Naive thymus-derived CD4-positive, alpha-beta T cell (primary cell): ENCODE results near the gene RRAD. TPM values are rescaled to one million over a fixed set of nuclear protein-coding genes. Genes with fewer than 3 reads are reported as not detected.
A peak's percentile ranks its signal among the peaks of the same experiment; 100 is the strongest.

ENCODE experiments used
- ATAC-seq: fragments of 150-1000 bp; cut with Tn5 transposase; 2 replicates; pipeline ENCODE4 v1.10.0; 2021; ENCODE audit warnings: mild to moderate bottlenecking, moderate library complexity
- CTCF ChIA-PET: fragments of 350-600 bp; sonication (Branson Sonifier 250); formaldehyde crosslinking; loops from one replicate; lab custom pipeline; 2021; ENCODE audit warnings: antibody characterized with exemption; lab: Charles Lee
- POLR2A ChIA-PET: fragments of 350-600 bp; sonication (Branson Sonifier 250); formaldehyde crosslinking; loops from one replicate; lab custom pipeline; 2021; ENCODE audit warnings: antibody characterized with exemption, inconsistent platforms; lab: Charles Lee
- DNase-seq, 9 donors: peaks; one replicate each; pipeline versions ENCODE4 v3.0.0 to v3.0.0-alpha.2; 2020 to 2022; ENCODE audit warnings: mixed read lengths in 1 of 9
- H3K27ac ChIP-seq: one replicate; pipeline ENCODE4 v1.7.0; 2013; ENCODE audit warnings: mild to moderate bottlenecking, low read depth, low read length, moderate library complexity
- H3K27me3 ChIP-seq, 2 donors: one replicate each; pipeline ENCODE4 v1.7.0; 2013; ENCODE audit warnings: low read length in 2 of 2, mild to moderate bottlenecking in 2 of 2, moderate library complexity in 2 of 2; ENCODE audit not compliant: control insufficient read depth in 2 of 2, insufficient read depth in 2 of 2
- H3K36me3 ChIP-seq, 3 experiments: 1 replicate in 2 of 3; 2 replicates in 1 of 3; pipeline ENCODE4 v1.7.0; 2013; ENCODE audit warnings: low read length in 3 of 3, mild to moderate bottlenecking in 3 of 3, moderate library complexity in 1 of 3; ENCODE audit not compliant: insufficient read depth in 3 of 3, control insufficient read depth in 2 of 3
- H3K4me1 ChIP-seq, 2 donors: one replicate each; pipeline ENCODE4 v1.7.0; 2013; ENCODE audit warnings: low read length in 2 of 2, mild to moderate bottlenecking in 2 of 2, moderate library complexity in 1 of 2; ENCODE audit not compliant: control insufficient read depth in 2 of 2, insufficient read depth in 2 of 2
- H3K4me3 ChIP-seq: 2 replicates; pipeline ENCODE4 v1.7.0; 2013; ENCODE audit warnings: mild to moderate bottlenecking, low read length
- H3K9me3 ChIP-seq, 3 experiments: 1 replicate in 2 of 3; 2 replicates in 1 of 3; pipeline ENCODE4 v1.7.0; 2013; ENCODE audit warnings: low read length in 3 of 3; ENCODE audit not compliant: control insufficient read depth in 2 of 3
- H3K27ac Mint-ChIP-seq, 9 donors: one replicate each; pipeline ENCODE4 v1.8.0; 2020 to 2022; ENCODE audit warnings: mixed read lengths in 9 of 9, mild to moderate bottlenecking in 8 of 9, moderate library complexity in 5 of 9, inconsistent platforms in 2 of 9
- H3K27me3 Mint-ChIP-seq, 5 donors: one replicate each; pipeline ENCODE4 v1.8.0; 2021 to 2022; ENCODE audit warnings: mixed read lengths in 5 of 5, mild to moderate bottlenecking in 1 of 5
- H3K36me3 Mint-ChIP-seq, 5 donors: one replicate each; pipeline ENCODE4 v1.8.0; 2020 to 2022; ENCODE audit warnings: mixed read lengths in 5 of 5, mild to moderate bottlenecking in 3 of 5, inconsistent platforms in 1 of 5
- H3K4me1 Mint-ChIP-seq, 7 donors: one replicate each; pipeline ENCODE4 v1.8.0; 2020 to 2022; ENCODE audit warnings: mixed read lengths in 7 of 7, mild to moderate bottlenecking in 3 of 7, inconsistent platforms in 1 of 7
- H3K4me3 Mint-ChIP-seq, 10 donors: one replicate each; pipeline ENCODE4 v1.8.0; 2020 to 2022; ENCODE audit warnings: mild to moderate bottlenecking in 10 of 10, mixed read lengths in 10 of 10, moderate library complexity in 6 of 10, inconsistent platforms in 2 of 10
- H3K9me3 Mint-ChIP-seq, 11 donors: one replicate each; pipeline ENCODE4 v1.8.0; 2020 to 2022; ENCODE audit warnings: mixed read lengths in 11 of 11, mild to moderate bottlenecking in 4 of 11, inconsistent platforms in 1 of 11, moderate library complexity in 1 of 11
- intact Hi-C, 2 donors: fragments of 100-400 bp; cut with micrococcal nuclease; formaldehyde crosslinking; loops; one replicate each; pipeline ENCODE4 v1.15.1; 2023
- polyA plus RNA-seq, 2 donors: library from polyadenylated mRNA; unstranded; fragments of 300-500 nt; fragmentation: Illumina TruSeq; gene quantifications; one replicate each; pipeline ENCODE4 v1.2.3, GENCODE V29; 2021
- total RNA-seq, 6 experiments: library from RNA in 5 of 6; stranded (reverse) in 5 of 6; gene quantifications; 1 replicate in 5 of 6; 2 replicates in 1 of 6; pipeline ENCODE4 v1.2.3 and lab custom pipeline; 2021 to 2026

RRAD gene
- total and polyA plus RNA-seq, 7 experiments from 2014 or later, result 0.24 to 1.6 (median 0.88) TPM; not detected in 2

DNA sequence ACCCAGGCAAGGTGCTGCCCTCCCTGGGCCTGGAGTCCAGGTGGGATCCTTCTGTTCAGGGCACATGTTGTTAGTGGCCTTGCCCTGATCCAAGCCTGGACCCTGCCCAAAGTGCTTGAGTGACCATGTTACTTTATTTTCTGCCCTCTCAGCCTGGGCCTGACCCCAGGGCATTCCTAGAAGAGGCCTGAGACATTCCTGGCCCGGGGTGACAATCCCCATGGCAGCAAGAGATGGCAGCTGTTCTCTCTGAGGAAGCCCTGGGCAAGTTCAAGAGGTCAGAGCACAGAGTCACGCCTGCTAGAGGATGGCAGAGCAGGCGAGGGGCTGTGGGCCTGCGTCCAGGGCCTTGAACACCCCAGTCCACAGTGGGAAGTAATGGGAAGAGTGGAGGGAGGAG is 11.6 kb downstream of the RRAD start:
- H3K4me1 ChIP-seq, result no peaks in the 10 kb centered on the region
- no peaks in the 10 kb centered on the region for H3K36me3 Mint-ChIP-seq
- H3K9me3 ChIP-seq, result no peaks in the 10 kb centered on the region
- H3K27ac ChIP-seq, result no peak overlapping the region
- no peaks in the 10 kb centered on the region for H3K27me3 ChIP-seq
- no peaks in the 10 kb centered on the region for H3K36me3 ChIP-seq
- ChIA-PET CTCF (no interaction called here), POLR2A (no interaction called here)
- H3K27ac Mint-ChIP-seq, result no peak overlapping the region
- intact Hi-C loops, result no loop called here
- no peak overlapping the region for H3K4me3 ChIP-seq
- no peak overlapping the region for H3K4me3 Mint-ChIP-seq
- DNase-seq, result no peak
- ATAC-seq, result no peak
- peaks cover 0 to 1% (median 0%) of the 10 kb centered on the region in 11 donors for H3K9me3 Mint-ChIP-seq
- peaks cover 0 to 3% (median 0%) of the 10 kb centered on the region in 5 donors for H3K27me3 Mint-ChIP-seq
- H3K4me1 Mint-ChIP-seq, result no peaks in the 10 kb centered on the region

GRCh38 chr16:66913081-66913480 is 12.3 kb downstream of the RRAD start:
- no peaks in the 10 kb centered on the region for H3K36me3 Mint-ChIP-seq
- no peak overlapping the region for H3K4me3 ChIP-seq
- H3K27me3 Mint-ChIP-seq, result peaks cover 0 to 3% (median 0%) of the 10 kb centered on the region in 5 donors
- peaks cover 0 to 1% (median 0%) of the 10 kb centered on the region in 11 donors for H3K9me3 Mint-ChIP-seq
- H3K36me3 ChIP-seq, result no peaks in the 10 kb centered on the region
- H3K4me1 ChIP-seq, result no peaks in the 10 kb centered on the region
- intact Hi-C loops, result no loop called here
- CTCF ChIA-PET, result interaction anchor here (0.7 kb wide), 1 partner anchor 83 kb away, joined by 3 read pairs; the partner anchor contains the start of gene NAE1
- H3K27ac ChIP-seq, result no peak overlapping the region
- no peak overlapping the region for H3K4me3 Mint-ChIP-seq
- ATAC-seq (no peak), DNase-seq (no peak)
- no peaks in the 10 kb centered on the region for H3K4me1 Mint-ChIP-seq
- POLR2A ChIA-PET, result no interaction called here
- no peaks in the 10 kb centered on the region for H3K27me3 ChIP-seq
- no peak overlapping the region for H3K27ac Mint-ChIP-seq
- no peaks in the 10 kb centered on the region for H3K9me3 ChIP-seq

DNA sequence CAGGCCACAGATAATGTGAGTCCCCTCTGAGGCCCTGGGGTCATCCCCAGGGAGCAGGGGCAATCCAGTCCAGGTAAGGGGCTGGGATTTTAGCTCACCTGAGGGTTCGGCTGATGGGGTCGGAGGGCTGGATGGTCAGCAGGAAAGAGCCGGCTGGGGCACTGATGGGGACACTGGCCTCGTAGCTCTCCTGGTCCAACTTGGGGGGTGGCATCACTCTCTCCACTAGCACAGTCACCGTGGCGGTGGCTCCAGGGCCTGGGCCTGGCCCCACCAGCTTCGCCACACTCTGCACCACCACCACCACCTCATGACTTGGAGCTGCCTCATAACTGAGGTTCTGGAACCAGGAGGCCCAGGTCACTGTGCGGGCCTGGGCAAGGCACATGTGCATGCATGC is 13.5 kb downstream of the RRAD start:
- Histone ChIP-seq H3K9me3 (no peaks in the 10 kb centered on the region), H3K4me3 (no peak overlapping the region), H3K27ac (no peak overlapping the region), H3K4me1 (no peaks in the 10 kb centered on the region), H3K27me3 (no peaks in the 10 kb centered on the region), H3K36me3 (no peaks in the 10 kb centered on the region)
- peaks cover 0 to 3% (median 0%) of the 10 kb centered on the region in 5 donors for H3K27me3 Mint-ChIP-seq
- H3K36me3 Mint-ChIP-seq, result no peaks in the 10 kb centered on the region
- H3K4me1 Mint-ChIP-seq, result peaks cover 0 to 3% (median 0%) of the 10 kb centered on the region in 7 donors
- intact Hi-C loops, result no loop called here
- DNase-seq (no peak), ATAC-seq (no peak)
- H3K4me3 Mint-ChIP-seq, result no peak overlapping the region
- H3K9me3 Mint-ChIP-seq, result peaks cover 0 to 1% (median 0%) of the 10 kb centered on the region in 11 donors
- no peak overlapping the region for H3K27ac Mint-ChIP-seq
- POLR2A ChIA-PET, result interaction anchor here (0.6 kb wide), 1 partner anchor 20 kb away, joined by 3 read pairs; no protein-coding TSS in a partner anchor
- CTCF ChIA-PET, result interaction anchor here (0.6 kb wide), 1 partner anchor 167 kb away, joined by 3 read pairs; no protein-coding TSS in a partner anchor

- Mint-ChIP-seq H3K27ac (no peak overlapping the region), H3K4me1 (peaks cover 4 to 6% (median 5%) of the 10 kb centered on the region in 7 donors), H3K36me3 (no peaks in the 10 kb centered on the region), H3K4me3 (no peak overlapping the region), H3K27me3 (no peaks in the 10 kb centered on the region), H3K9me3 (no peaks in the 10 kb centered on the region)
- Histone ChIP-seq H3K4me1 (peaks cover 0 to 2% of the 10 kb centered on the region in 2 donors), H3K27me3 (no peaks in the 10 kb centered on the region), H3K27ac (no peak overlapping the region), H3K36me3 (no peaks in the 10 kb centered on the region), H3K4me3 (no peak overlapping the region), H3K9me3 (no peaks in the 10 kb centered on the region)
- DNase-seq, result no peak
- ChIA-PET POLR2A (interaction anchor here (0.6 kb wide), 1 partner anchor 19 kb away, joined by 3 read pairs; no protein-coding TSS in a partner anchor), CTCF (interaction anchor here (0.6 kb wide), 1 partner anchor 168 kb away, joined by 3 read pairs; no protein-coding TSS in a partner anchor)
- no peak for ATAC-seq
- intact Hi-C loops, result no loop called here
These were observed 14.2 kb downstream of the RRAD start for GRCh38 chr16:66911112-66911511.

- Histone ChIP-seq H3K4me3 (no peak overlapping the region), H3K36me3 (no peaks in the 10 kb centered on the region), H3K4me1 (peaks cover 0 to 9% of the 10 kb centered on the region in 2 donors), H3K27me3 (no peaks in the 10 kb centered on the region), H3K9me3 (no peaks in the 10 kb centered on the region), H3K27ac (no peak overlapping the region)
- POLR2A ChIA-PET, result no interaction called here
- no peak for DNase-seq
- H3K4me1 Mint-ChIP-seq, result peaks cover 8 to 13% (median 11%) of the 10 kb centered on the region in 7 donors
- H3K36me3 Mint-ChIP-seq, result no peaks in the 10 kb centered on the region
- H3K27ac Mint-ChIP-seq, result peak overlapping the region in 1 of 9 donors; percentile 59
- no peaks in the 10 kb centered on the region for H3K27me3 Mint-ChIP-seq
- CTCF ChIA-PET, result no interaction called here
- no peak overlapping the region for H3K4me3 Mint-ChIP-seq
- ATAC-seq, result no peak
- intact Hi-C loops, result no loop called here
- no peaks in the 10 kb centered on the region for H3K9me3 Mint-ChIP-seq
These were observed 15.0 kb downstream of the RRAD start for GRCh38 chr16:66910175-66910940.

GRCh38 chr16:66908762-66909559 is 16.4 kb downstream of the RRAD start:
- no peaks in the 10 kb centered on the region for H3K36me3 Mint-ChIP-seq
- POLR2A ChIA-PET, result no interaction called here
- intact Hi-C loops, result no loop called here
- no peaks in the 10 kb centered on the region for H3K9me3 Mint-ChIP-seq
- H3K4me1 Mint-ChIP-seq, result peaks cover 8 to 15% (median 11%) of the 10 kb centered on the region in 7 donors
- no peak overlapping the region for H3K27ac Mint-ChIP-seq
- ATAC-seq (no peak), DNase-seq (no peak)
- no peak overlapping the region for H3K4me3 ChIP-seq
- H3K36me3 ChIP-seq, result no peaks in the 10 kb centered on the region
- no peak overlapping the region for H3K4me3 Mint-ChIP-seq
- H3K27ac ChIP-seq, result no peak overlapping the region
- peaks cover 0 to 12% of the 10 kb centered on the region in 2 donors for H3K4me1 ChIP-seq
- CTCF ChIA-PET, result no interaction called here
- no peaks in the 10 kb centered on the region for H3K27me3 ChIP-seq
- no peaks in the 10 kb centered on the region for H3K9me3 ChIP-seq
- H3K27me3 Mint-ChIP-seq, result no peaks in the 10 kb centered on the region
